HG02798 (cell line): ENCODE data around the gene FGD2.

Experiments
- ATAC-seq: cut with Tn5 transposase; IDR thresholded peaks from one replicate; pipeline ENCODE4 v1.9.1; 2021; ENCODE audit warnings: mild to moderate bottlenecking; ENCODE audit not compliant: unreplicated experiment, poor library complexity

The FGD2 gene, protein sequence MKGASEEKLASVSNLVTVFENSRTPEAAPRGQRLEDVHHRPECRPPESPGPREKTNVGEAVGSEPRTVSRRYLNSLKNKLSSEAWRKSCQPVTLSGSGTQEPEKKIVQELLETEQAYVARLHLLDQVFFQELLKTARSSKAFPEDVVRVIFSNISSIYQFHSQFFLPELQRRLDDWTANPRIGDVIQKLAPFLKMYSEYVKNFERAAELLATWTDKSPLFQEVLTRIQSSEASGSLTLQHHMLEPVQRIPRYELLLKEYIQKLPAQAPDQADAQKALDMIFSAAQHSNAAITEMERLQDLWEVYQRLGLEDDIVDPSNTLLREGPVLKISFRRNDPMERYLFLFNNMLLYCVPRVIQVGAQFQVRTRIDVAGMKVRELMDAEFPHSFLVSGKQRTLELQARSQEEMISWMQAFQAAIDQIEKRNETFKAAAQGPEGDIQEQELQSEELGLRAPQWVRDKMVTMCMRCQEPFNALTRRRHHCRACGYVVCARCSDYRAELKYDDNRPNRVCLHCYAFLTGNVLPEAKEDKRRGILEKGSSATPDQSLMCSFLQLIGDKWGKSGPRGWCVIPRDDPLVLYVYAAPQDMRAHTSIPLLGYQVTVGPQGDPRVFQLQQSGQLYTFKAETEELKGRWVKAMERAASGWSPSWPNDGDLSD

DNA sequence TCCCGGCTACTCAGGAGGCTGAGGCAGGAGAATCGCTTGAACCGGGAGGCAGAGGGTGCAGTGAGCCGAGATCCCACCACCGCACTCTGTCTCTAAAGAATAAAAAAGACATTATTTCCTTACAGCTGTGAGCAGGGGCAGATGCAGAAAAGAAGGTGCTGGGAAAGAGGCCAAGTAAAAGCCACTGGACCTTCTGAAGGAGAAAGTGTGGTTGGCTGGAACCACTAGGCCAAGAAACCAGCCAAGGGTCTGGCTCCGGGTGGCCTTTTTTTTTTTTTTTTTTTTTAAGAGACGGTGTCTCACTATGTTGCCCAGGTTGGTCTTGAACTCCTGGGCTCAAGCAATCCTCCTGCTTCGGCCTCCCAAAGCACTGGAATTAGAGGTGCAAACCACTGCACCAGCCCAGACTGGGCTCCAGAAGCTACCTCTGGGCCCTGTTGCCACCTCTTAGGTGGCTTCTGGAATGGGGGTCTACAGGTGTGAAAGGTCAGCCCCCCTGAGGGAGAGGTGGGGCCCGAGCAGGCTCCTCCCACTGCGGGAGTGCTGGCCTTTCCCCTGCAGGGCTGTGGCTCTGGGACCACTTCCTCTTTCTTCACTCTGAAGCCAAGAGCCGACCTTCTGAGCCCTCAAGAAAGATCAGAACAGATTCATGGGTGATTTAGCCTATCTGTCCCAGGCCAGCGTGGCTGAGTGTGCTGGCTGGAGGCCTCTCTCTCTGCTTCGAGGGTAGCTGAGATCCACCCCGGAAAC lies at the start of gene FGD2:
Gene FGD2, plus strand, starts transcription at position 595 of the 750 bp plus-strand sequence. CDS start 163 bp downstream, outside the sequence.
- peak; percentile 75 for ATAC-seq

DNA sequence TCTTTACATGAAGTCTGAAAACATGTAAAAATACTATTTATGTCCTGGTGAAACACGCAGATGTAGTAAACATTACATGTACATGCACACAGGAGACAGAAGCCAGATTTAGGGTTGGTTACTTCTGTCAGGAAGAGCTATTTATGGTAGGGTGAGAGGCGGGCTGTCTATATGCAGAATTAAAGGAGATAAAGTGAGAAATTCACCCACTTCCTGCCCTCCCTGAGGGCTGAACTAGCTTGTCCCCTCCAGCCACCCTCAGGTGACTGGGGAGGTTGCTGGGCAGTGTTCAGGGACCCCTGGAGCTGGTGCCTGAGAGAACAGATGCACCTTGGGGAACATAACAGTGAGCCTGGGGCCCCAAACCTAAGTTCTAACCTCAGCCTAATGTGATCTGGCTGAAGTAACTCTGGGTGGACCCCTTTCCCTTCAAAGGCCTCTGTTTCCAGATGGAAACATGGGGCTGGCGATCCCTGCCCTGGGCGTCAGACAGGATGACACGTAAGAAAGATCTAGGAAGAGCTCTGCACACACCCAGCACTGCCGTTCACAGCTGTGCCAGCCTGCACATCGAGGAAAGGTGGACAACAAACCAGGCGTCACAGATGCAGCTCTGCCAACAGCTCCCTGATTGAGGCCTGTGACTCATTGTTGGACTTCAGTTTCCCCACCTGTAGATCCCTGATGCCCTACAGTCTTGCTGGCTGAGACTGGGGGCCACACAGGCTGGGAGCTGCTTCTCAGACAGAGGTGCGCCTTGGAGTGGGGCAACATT lies 49.6 kb upstream of the FGD2 start:
- no peak for ATAC-seq

DNA sequence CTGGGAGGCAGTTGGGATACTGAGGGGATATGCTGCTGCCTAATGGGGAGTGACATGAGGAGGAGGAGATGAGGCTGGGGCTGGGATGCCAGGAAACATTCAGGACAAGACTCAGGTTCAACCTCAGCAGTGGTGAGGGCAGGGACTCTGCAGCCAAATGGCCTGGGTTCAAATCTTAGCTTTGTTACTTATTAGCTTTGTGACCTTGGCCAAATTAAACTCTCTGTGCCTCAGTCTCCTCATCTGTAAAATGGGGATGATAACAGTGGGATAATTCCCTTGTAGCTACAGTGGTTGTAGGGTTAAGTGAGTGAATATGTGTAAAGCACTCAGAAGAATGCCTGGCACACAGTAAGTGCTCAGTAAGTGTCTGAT lies 49.0 kb upstream of the FGD2 start:
- no peak for ATAC-seq

DNA sequence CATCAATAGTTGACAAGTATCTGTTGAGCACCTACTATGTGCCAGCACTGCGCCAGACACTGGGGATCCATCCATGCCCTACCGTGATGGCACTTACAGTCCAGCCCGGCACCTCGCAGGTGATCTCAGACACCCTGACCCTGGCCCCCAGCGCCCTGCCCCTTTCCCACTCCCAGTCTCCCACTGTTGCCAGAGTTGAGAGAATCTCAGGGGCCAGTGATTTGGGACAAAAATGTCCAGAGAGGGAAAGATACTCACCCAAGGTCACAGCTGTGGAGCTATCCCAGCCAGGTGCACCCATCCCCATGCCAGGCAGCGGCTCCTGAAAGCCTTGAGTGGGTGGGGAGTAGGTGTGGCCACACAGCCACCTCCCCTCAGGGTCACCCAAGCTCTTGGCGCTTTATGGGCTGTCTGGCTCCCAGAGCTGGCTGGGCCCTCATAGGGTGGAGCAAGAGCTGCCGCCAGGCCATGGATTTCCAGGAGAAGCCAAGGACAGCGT lies 47.6 kb upstream of the FGD2 start:
- no peak for ATAC-seq

DNA sequence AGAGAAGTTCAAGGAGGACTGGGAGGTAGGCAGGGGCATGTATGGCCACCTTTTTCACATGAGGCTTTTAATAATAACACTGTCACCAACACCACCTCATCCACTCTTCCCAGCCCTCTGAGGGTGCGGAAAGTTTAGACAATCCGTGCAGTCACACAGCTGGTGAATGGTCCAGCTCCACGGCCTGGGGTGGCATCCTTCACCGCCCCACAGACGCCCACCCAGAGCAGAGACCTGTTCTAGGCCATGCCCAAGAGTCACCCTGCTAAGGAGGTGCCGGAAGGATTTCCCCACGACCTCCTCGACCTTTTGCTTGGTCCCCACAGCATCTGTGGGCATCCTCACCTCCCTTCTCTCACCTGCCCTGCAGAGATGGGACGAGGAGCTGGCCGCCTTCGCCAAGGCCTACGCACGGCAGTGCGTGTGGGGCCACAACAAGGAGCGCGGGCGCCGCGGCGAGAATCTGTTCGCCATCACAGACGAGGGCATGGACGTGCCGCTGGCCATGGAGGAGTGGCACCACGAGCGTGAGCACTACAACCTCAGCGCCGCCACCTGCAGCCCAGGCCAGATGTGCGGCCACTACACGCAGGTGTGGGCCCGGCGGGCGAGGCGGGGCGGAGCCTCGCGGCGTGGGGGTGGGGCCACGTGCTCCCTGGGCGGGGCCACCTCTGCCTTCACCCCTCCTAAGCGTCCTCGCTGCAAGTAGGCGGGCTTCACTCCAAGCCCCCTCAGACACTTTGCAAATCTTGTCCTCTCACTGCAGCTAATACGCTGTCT lies 46.5 kb upstream of the FGD2 start:
- no peak for ATAC-seq

DNA sequence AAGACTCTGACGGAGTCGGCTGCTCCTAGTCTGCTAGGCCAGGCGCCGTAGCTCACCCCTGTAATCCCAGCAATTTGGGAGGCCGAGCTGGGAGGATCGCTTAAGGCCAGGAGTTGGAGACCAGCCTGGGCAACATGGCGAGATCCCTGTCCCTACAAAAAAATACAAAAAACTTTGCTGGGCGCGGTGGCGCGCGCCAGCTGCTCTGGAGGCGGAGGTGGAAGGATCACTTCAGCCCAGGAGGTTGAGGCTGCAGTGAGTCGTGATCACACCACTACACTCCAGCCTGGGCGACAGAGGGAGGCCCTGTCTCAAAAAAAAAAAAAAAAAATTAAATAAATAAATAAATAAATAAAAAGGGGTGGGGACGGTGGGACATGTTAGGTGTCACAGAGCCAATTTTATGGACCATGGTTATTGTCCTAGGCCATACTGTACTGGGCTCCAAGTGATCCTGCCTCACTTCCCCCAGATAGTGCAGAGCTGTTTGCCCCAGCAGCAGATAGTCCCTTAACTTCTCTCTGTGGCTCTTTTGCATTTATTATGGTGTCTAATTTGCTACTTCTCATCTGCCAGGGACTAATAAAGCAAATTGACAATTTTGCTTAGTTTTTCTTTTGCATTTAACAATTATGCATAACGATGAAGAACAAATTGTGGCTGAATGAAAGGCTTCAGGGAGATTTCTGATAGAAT lies 45.8 kb upstream of the FGD2 start:
- no peak for ATAC-seq

DNA sequence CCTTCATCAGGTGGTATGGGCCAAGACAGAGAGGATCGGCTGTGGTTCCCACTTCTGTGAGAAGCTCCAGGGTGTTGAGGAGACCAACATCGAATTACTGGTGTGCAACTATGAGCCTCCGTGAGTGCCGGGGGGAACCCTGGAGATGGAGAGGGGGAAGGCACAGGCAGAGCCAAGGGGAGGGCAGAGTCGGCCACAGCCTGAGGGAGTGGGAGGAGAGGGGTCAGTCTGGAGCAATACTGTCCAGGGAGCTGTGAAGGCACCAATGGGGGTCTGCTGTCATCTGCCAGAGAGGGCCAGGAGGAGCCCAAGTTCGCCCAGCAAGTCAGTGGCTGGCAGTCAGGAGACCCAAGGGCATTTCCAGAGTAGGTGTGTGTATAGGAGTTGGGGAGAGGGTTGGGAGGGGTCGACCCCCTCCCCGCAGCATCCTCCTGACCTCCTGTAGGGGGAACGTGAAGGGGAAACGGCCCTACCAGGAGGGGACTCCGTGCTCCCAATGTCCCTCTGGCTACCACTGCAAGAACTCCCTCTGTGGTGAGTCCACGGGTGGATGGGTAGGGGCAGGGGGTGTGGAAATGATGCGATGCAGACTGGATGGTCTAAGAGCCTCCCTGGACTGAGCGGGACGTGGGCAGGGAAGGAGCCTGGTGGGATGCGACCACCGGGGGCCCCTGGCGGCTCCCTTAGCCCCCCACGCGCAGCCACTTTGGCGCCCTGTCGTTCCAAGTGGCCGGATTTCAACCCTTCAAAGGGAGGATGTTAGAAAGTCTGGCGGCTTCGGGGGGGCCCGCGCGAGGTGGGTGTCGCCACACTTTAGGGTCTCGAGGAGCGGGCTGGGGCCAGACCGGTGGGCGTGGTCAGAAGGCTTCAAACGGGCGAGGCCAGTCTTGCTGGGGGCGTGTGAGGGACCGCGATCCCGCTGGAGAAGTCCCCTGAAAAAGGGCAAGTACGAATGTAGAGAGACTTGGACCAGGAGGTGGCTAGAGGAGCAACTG lies 43.7 kb upstream of the FGD2 start:
- ATAC-seq, result no peak

DNA sequence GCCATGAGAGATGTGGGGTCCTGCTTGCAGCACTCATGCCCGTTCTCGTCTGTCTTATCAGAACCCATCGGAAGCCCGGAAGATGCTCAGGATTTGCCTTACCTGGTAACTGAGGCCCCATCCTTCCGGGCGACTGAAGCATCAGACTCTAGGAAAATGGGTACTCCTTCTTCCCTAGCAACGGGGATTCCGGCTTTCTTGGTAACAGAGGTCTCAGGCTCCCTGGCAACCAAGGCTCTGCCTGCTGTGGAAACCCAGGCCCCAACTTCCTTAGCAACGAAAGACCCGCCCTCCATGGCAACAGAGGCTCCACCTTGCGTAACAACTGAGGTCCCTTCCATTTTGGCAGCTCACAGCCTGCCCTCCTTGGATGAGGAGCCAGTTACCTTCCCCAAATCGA lies 42.6 kb upstream of the FGD2 start:
- ATAC-seq, result no peak

DNA sequence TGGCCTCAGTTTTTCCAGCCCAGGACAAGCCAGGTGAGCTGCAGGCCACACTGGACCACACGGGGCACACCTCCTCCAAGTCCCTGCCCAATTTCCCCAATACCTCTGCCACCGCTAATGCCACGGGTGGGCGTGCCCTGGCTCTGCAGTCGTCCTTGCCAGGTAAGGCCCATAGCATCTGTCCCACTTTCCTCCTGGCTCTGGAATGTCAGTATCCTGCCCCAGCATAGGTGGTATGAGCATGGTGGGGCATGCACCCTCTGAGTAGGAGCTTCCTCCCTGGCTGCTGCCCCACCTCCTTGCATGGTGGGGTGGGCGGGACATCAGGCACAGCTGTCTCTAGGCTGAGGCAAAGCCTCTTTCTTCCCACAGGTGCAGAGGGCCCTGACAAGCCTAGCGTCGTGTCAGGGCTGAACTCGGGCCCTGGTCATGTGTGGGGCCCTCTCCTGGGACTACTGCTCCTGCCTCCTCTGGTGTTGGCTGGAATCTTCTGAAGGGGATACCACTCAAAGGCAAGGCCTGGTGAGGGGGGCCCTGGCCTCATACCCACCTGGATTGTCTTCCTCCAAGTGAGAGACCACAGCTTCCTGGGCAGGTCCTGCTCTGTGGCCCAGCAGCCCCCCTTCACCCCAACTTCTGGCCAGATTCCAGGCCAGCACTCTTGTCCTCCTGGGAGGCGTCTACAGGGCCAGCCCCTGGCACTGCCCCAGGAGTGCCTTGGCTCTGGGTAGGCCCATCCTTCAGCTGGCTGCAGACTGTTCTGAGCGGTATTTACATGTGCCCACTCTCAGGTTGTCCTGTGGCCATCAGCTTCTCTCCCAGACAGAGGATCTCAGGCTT lies 41.8 kb upstream of the FGD2 start:
- ATAC-seq, result no peak

DNA sequence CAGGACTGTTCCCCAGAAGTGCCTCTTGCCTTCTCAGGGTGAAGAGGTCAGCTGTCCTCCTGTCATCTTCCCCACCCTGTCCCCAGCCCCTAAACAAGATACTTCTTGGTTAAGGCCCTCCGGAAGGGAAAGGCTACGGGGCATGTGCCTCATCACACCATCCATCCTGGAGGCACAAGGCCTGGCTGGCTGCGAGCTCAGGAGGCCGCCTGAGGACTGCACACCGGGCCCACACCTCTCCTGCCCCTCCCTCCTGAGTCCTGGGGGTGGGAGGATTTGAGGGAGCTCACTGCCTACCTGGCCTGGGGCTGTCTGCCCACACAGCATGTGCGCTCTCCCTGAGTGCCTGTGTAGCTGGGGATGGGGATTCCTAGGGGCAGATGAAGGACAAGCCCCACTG lies 41.1 kb upstream of the FGD2 start:
- no peak for ATAC-seq

DNA sequence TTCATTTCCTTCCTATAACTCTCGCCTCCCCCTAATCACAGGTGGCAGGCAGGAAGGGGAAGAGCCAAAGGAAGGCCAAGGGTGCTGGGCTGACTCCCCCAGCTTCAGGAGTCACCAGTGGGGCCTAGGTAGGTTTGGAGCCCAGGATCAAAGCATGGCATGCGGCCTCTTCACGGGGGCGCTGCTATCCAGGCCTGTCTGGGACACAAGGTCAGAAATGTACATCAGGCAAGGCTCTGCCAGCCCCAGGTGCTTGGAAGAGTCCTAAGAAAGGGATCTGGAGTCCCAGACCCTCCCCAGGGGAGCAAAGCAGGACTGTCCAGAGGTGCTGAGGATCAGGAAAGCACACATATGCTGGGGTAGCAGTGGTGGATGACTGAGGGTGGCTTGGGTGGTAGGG lies 40.5 kb upstream of the FGD2 start:
- no peak for ATAC-seq

DNA sequence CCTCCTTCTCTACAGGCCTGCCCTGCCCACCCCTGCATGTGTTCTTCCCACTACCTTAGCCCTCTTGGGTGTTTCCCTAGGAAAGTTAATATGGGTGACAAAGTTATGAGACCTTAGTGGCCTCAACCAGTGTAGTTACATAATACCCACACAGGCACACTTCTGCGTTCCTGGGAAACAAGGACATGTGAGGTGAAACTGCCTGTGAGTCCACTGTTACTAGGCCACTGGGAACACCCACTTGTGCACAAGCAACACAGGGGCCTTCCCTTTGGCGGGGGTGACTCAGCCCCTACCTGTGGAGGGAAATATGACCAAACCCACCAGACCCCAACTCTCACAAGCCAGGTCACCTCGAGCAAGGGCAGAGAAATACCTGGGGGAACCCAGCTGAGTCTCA lies 38.2 kb upstream of the FGD2 start:
- no peak for ATAC-seq

DNA sequence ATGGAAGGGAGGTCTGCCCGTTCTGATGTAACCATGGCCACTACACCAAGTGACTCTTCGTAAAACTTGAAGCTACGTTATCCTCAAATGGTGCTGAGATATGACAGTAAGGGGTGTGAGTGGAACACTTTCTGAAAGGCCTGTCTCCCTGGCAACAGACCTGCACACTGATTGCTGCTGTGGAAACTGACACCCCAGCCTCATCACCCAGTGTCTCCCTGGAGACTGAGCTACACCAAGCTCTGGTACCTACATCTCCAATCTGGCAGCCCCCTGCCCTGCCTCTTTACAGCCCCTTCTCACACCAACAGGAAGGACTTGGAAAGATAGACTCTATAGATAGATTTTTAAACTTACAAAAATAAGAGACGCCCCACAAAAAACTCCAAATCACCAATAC lies 37.7 kb upstream of the FGD2 start:
- ATAC-seq, result no peak

DNA sequence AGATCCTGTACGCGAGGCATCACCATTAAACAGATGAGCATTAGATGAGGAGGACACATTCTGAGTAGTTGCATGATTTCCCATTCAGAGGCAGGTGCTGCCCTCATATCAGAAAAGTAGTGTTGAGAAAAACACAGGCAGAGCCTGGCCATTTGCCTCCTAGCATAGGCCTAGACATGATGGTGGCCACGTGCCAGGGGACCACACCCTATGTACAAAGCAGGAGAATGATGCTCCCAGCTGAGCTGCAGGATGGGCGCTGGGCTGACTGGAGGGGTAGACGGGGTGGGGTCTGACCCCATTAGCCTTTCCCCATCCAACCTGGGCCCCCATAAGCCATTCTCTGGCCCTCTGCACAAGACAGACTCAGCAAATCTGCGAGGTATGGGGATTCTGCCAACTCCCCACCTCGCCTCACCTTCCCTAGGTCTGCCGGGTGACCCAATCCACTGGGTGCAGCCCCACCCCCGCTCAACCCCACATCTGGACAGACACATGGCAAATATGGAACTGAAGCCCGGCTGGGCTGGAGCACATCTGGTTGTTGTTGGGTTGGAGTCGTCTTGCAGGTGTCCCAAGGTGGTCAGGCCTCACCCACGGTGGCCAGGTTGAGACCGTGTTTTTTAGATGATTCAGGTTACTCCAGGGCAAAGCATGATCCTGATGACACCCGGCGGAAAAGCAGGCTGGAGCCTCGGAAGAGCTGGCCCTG lies 37.0 kb upstream of the FGD2 start:
- ATAC-seq, result no peak

DNA sequence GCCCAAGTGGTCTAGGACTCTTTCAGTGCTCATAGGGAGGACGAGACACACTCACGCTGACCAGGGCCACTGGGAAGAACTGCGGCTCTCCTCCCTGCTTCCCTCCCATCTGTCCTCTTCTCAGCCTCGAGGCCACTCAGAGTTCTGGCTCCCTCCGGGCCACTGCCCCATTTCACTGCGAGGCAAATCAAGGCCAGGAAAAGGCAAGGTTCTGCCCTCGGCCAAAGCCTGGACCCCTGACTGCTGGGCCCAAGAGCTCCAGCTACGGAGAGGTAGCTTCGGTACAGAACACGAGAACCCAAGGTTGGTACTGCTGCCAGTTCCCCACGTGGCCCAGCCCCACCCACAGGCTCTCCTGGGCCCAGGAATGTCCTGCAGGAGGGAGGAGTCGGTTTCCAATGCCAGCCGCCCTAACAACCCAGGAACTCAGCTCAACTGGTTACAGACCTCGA lies 36.2 kb upstream of the FGD2 start:
- no peak for ATAC-seq
